HL-60 (cell line): ENCODE results near the gene OR8H3.

Experiments
- GABPA ChIP-seq: IDR thresholded peaks from 2 replicates; pipeline ENCODE4 v1.6.1; 2012; ENCODE audit warnings: low read depth
- POLR2AphosphoS5 ChIP-seq: IDR thresholded peaks from 2 replicates; pipeline ENCODE4 v1.6.1; 2012; ENCODE audit warnings: low read depth
- REST ChIP-seq: IDR thresholded peaks from 2 replicates; pipeline ENCODE4 v1.6.1; 2012; ENCODE audit warnings: low read depth; ENCODE audit not compliant: insufficient replicate concordance
- SPI1 ChIP-seq: IDR thresholded peaks from 2 replicates; pipeline ENCODE4 v1.6.1; 2012; ENCODE audit warnings: low read depth, mild to moderate bottlenecking, borderline replicate concordance
- TF ChIP-seq, protein P1 (sequence below): IDR thresholded peaks from one replicate; pipeline ENCODE4 v1.5.1; 2011; ENCODE audit warnings: low read length, control low read depth, inconsistent platforms; ENCODE audit not compliant: insufficient read depth

- TF ChIP-seq, protein P1, sequence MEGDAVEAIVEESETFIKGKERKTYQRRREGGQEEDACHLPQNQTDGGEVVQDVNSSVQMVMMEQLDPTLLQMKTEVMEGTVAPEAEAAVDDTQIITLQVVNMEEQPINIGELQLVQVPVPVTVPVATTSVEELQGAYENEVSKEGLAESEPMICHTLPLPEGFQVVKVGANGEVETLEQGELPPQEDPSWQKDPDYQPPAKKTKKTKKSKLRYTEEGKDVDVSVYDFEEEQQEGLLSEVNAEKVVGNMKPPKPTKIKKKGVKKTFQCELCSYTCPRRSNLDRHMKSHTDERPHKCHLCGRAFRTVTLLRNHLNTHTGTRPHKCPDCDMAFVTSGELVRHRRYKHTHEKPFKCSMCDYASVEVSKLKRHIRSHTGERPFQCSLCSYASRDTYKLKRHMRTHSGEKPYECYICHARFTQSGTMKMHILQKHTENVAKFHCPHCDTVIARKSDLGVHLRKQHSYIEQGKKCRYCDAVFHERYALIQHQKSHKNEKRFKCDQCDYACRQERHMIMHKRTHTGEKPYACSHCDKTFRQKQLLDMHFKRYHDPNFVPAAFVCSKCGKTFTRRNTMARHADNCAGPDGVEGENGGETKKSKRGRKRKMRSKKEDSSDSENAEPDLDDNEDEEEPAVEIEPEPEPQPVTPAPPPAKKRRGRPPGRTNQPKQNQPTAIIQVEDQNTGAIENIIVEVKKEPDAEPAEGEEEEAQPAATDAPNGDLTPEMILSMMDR, result no peak
- no peak for TF ChIP-seq GABPA
- no peak for TF ChIP-seq REST
- TF ChIP-seq POLR2AphosphoS5, result no peak
- TF ChIP-seq SPI1, result no peak
These were observed 29.2 kb upstream of the OR8H3 start, which contains the start of gene OR8I2 for GRCh38 chr11:56093008-56093407.
